Panc1 (cell line): Measurements from ENCODE around the gene ABCA8. TPM values are rescaled to one million over a fixed set of nuclear protein-coding genes. Genes with fewer than 3 reads are reported as not detected.

Experiments
- ATAC-seq: fragments of 200-7000 bp; cut with Tn5 transposase; 2 replicates; pipeline ENCODE4 v1.9.1; 2020; ENCODE audit warnings: mild to moderate bottlenecking, moderate library complexity
- BruUV-seq: library from RNA; stranded (reverse); fragments of 400-500 nt; replicated peaks from 2 replicates; lab custom pipeline; 2021; lab: Mats Ljungman, UMichigan
- CTCF ChIA-PET: fragments of 300-600 bp; sonication (Branson Sonifier 250); formaldehyde crosslinking; loops from one replicate; lab custom pipeline; 2022; ENCODE audit warnings: antibody characterized with exemption; lab: Charles Lee
- POLR2A ChIA-PET: fragments of 300-600 bp; sonication (Branson Sonifier 250); formaldehyde crosslinking; loops from one replicate; lab custom pipeline; 2022; ENCODE audit warnings: antibody characterized with exemption; lab: Charles Lee
- DNase-seq: peaks from one replicate; pipeline ENCODE4 v3.0.0-alpha.2; 2010; ENCODE audit warnings: low read depth, low spot score
- H3K27ac ChIP-seq: 2 replicates; pipeline ENCODE4 v1.5.1; 2011; ENCODE audit warnings: mild to moderate bottlenecking, low read length, inconsistent platforms
- H3K27me3 ChIP-seq: fragments of 200-500 bp; sonication (Bioruptor generic); 2 replicates; pipeline ENCODE4 v1.6.0; 2014; ENCODE audit warnings: low read length, inconsistent platforms; ENCODE audit not compliant: control insufficient read depth, insufficient read depth
- H3K36me3 ChIP-seq: fragments of 200-500 bp; sonication (Bioruptor generic); 2 replicates; pipeline ENCODE4 v1.5.1; 2014; ENCODE audit warnings: inconsistent platforms, mild to moderate bottlenecking, low read length, moderate library complexity; ENCODE audit not compliant: control insufficient read depth, insufficient read depth
- H3K4me1 ChIP-seq: 2 replicates; pipeline ENCODE4 v1.5.1; 2011; ENCODE audit warnings: inconsistent platforms, mild to moderate bottlenecking, low read length, moderate library complexity; ENCODE audit not compliant: control insufficient read depth, insufficient read depth
- H3K4me3 ChIP-seq, 2 experiments: 2 replicates each; pipeline ENCODE4 v1.5.1; 2011 to 2012; ENCODE audit warnings: low read depth in 2 of 2, low read length in 2 of 2, mild to moderate bottlenecking in 2 of 2, inconsistent platforms in 1 of 2, moderate library complexity in 1 of 2
- H3K9me3 ChIP-seq: fragments of 200-500 bp; sonication (Bioruptor generic); 2 replicates; pipeline ENCODE4 v1.5.1; 2014; ENCODE audit warnings: low read depth, mild to moderate bottlenecking, inconsistent platforms, low read length, moderate library complexity; ENCODE audit not compliant: control insufficient read depth, insufficient read depth
- POLR2AphosphoS5 ChIP-seq: IDR thresholded peaks from 2 replicates; pipeline ENCODE4 v1.6.1; 2012; ENCODE audit warnings: mild to moderate bottlenecking, low read depth, low read length, moderate library complexity
- SIN3A ChIP-seq: IDR thresholded peaks from 2 replicates; pipeline ENCODE4 v1.6.1; 2012; ENCODE audit warnings: low read depth, mild to moderate bottlenecking, low read length, moderate library complexity, borderline replicate concordance; ENCODE audit not compliant: insufficient read depth
- TCF7L2 ChIP-seq: IDR thresholded peaks from 2 replicates; pipeline ENCODE4 v1.6.1; 2011; ENCODE audit warnings: mild to moderate bottlenecking, low read depth, low read length, inconsistent platforms
- in situ Hi-C: cut with HindIII; loops from 2 replicates; pipeline ENCODE4 v1.10.0; 2016; ENCODE audit warnings: low sequenced_read_pairs, low pct_unique_long_range_greater_than_20kb
- intact Hi-C: fragments of 100-400 bp; cut with micrococcal nuclease; formaldehyde crosslinking; loops from one replicate; pipeline ENCODE4 v1.10.0; 2022; ENCODE audit not compliant: unreplicated experiment
- total RNA-seq: library from RNA; stranded (reverse); gene quantifications from one replicate; pipeline ENCODE4 v1.2.1, GENCODE V29; 2021; ENCODE audit not compliant: unreplicated experiment
- TF ChIP-seq, protein P1 (sequence below): fragments of 450-650 bp; IDR thresholded peaks from 2 replicates; pipeline ENCODE4 v1.5.1; 2017; ENCODE audit warnings: mild to moderate bottlenecking
- TF ChIP-seq, protein P2 (sequence below), 2 experiments: IDR thresholded peaks; 2 replicates each; pipeline ENCODE4 v1.6.1; 2011 to 2012; ENCODE audit warnings: low read depth in 2 of 2, control low read depth in 1 of 2, low read length in 1 of 2, mild to moderate bottlenecking in 1 of 2, moderate library complexity in 1 of 2; ENCODE audit not compliant: insufficient read depth in 1 of 2

Gene ABCA8
- total RNA-seq, 1 experiment from 2014 or later = 0.23 TPM

GRCh38 chr17:68937890-68938514, 17.2 kb downstream of the ABCA8 start:
- in situ Hi-C loops (no loop called here), intact Hi-C loops (no loop called here)
- BruUV-seq = no TSS peak
- Histone ChIP-seq H3K4me3 (no peak overlapping the region), H3K27me3 (no peaks in the 10 kb centered on the region), H3K36me3 (no peaks in the 10 kb centered on the region), H3K9me3 (no peaks in the 10 kb centered on the region), H3K27ac (no peak overlapping the region), H3K4me1 (no peaks in the 10 kb centered on the region)
- no peak for ATAC-seq
- no peak for DNase-seq
- TF ChIP-seq SIN3A = no peak
- TF ChIP-seq POLR2AphosphoS5 = no peak
- TF ChIP-seq, protein P1, sequence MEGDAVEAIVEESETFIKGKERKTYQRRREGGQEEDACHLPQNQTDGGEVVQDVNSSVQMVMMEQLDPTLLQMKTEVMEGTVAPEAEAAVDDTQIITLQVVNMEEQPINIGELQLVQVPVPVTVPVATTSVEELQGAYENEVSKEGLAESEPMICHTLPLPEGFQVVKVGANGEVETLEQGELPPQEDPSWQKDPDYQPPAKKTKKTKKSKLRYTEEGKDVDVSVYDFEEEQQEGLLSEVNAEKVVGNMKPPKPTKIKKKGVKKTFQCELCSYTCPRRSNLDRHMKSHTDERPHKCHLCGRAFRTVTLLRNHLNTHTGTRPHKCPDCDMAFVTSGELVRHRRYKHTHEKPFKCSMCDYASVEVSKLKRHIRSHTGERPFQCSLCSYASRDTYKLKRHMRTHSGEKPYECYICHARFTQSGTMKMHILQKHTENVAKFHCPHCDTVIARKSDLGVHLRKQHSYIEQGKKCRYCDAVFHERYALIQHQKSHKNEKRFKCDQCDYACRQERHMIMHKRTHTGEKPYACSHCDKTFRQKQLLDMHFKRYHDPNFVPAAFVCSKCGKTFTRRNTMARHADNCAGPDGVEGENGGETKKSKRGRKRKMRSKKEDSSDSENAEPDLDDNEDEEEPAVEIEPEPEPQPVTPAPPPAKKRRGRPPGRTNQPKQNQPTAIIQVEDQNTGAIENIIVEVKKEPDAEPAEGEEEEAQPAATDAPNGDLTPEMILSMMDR = no peak
- TF ChIP-seq, protein P2, sequence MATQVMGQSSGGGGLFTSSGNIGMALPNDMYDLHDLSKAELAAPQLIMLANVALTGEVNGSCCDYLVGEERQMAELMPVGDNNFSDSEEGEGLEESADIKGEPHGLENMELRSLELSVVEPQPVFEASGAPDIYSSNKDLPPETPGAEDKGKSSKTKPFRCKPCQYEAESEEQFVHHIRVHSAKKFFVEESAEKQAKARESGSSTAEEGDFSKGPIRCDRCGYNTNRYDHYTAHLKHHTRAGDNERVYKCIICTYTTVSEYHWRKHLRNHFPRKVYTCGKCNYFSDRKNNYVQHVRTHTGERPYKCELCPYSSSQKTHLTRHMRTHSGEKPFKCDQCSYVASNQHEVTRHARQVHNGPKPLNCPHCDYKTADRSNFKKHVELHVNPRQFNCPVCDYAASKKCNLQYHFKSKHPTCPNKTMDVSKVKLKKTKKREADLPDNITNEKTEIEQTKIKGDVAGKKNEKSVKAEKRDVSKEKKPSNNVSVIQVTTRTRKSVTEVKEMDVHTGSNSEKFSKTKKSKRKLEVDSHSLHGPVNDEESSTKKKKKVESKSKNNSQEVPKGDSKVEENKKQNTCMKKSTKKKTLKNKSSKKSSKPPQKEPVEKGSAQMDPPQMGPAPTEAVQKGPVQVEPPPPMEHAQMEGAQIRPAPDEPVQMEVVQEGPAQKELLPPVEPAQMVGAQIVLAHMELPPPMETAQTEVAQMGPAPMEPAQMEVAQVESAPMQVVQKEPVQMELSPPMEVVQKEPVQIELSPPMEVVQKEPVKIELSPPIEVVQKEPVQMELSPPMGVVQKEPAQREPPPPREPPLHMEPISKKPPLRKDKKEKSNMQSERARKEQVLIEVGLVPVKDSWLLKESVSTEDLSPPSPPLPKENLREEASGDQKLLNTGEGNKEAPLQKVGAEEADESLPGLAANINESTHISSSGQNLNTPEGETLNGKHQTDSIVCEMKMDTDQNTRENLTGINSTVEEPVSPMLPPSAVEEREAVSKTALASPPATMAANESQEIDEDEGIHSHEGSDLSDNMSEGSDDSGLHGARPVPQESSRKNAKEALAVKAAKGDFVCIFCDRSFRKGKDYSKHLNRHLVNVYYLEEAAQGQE (IDR thresholded peaks at IDR 0.05; ENCODE audit: insufficient read depth in 1 of 2, low read depth in 2 of 2, low read length in 1 of 2) = no peak
- TF ChIP-seq TCF7L2 = no peak
- ChIA-PET CTCF (no interaction called here), POLR2A (no interaction called here)

GRCh38 chr17:68927516-68927915, 27.7 kb downstream of the ABCA8 start:
- intact Hi-C loops = no loop called here
- CTCF ChIA-PET = no interaction called here
- no peak overlapping the region for H3K27ac ChIP-seq
- no peaks in the 10 kb centered on the region for H3K27me3 ChIP-seq
- no peaks in the 10 kb centered on the region for H3K4me1 ChIP-seq
- TF ChIP-seq TCF7L2 (no peak), POLR2AphosphoS5 (no peak), SIN3A (no peak)
- ATAC-seq = no peak
- H3K4me3 ChIP-seq = no peak overlapping the region
- no peaks in the 10 kb centered on the region for H3K36me3 ChIP-seq
- POLR2A ChIA-PET = no interaction called here
- no peaks in the 10 kb centered on the region for H3K9me3 ChIP-seq
- no TSS peak for BruUV-seq
- DNase-seq = no peak
- in situ Hi-C loops = no loop called here
